ENCODE results near the gene TMEM87B.

TMEM87B gene

DNA sequence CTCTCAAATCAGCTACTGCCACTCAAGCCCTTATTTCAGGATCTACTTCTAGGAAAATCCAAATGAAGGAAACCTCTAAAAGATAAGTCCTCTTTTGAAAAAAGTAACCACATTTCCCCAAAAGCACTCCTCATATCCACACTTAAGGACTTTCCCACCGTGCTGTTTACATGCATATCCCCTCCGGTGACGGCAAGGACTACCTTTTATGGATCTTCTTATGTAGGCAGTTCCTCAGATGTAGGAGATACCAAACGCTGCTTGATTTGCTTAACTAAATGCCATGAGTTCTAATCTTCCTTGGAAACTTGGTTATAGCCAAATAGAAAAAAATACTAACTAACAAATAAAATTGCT is 6.9 kb upstream of the TMEM87B start:
- Histone ChIP-seq H3K27ac (ENCODE audit: low read length) (no peak overlapping the region), H3K9me2 (replicated peaks; ENCODE audit: insufficient read depth, low read length) (no peaks in the 10 kb centered on the region), H3K4me2 (ENCODE audit: low read depth, low read length) (no peak overlapping the region), H2AFZ (ENCODE audit: low read length) (no peak overlapping the region), H3K79me2 (ENCODE audit: low read length) (no peaks in the 10 kb centered on the region), H3K4me1 (ENCODE audit: low read length) (peaks cover 2% of the 10 kb centered on the region), H3K4me3 (ENCODE audit: low read length) (no peak overlapping the region), H3K27me3 (replicated peaks; ENCODE audit: insufficient read depth, low read length) (no peaks in the 10 kb centered on the region), H3K36me3 (replicated peaks; ENCODE audit: insufficient read depth, low read length) (no peaks in the 10 kb centered on the region), H3K9ac (ENCODE audit: low read length) (no peak overlapping the region), H3K9me3 (replicated peaks; ENCODE audit: insufficient read depth, low read length) (no peaks in the 10 kb centered on the region), H3F3A (ENCODE audit: insufficient read depth, low read length) (no peaks in the 10 kb centered on the region), H4K20me1 (ENCODE audit: insufficient read depth, low read length) (no peaks in the 10 kb centered on the region)
- no peak for TF ChIP-seq EZH2phosphoT487 (IDR thresholded peaks at IDR 0.05; ENCODE audit: low read length)
- no peak for TF ChIP-seq CTCF (IDR thresholded peaks at IDR 0.05; ENCODE audit: low read length)
- TF ChIP-seq EZH2 (optimal IDR thresholded peaks at IDR 0.05; ENCODE audit: low read depth, low read length), result no peak
- no peak for DNase-seq

GRCh38 chr2:112048887-112049286 is 6.2 kb upstream of the TMEM87B start:
- Histone ChIP-seq H3K36me3 (replicated peaks; ENCODE audit: insufficient read depth, low read length) (no peaks in the 10 kb centered on the region), H3F3A (ENCODE audit: insufficient read depth, low read length) (no peaks in the 10 kb centered on the region), H3K9me3 (replicated peaks; ENCODE audit: insufficient read depth, low read length) (no peaks in the 10 kb centered on the region), H3K27me3 (replicated peaks; ENCODE audit: insufficient read depth, low read length) (no peaks in the 10 kb centered on the region), H4K20me1 (ENCODE audit: insufficient read depth, low read length) (no peaks in the 10 kb centered on the region), H3K9ac (ENCODE audit: low read length) (no peak overlapping the region), H3K27ac (ENCODE audit: low read length) (no peak overlapping the region), H3K9me2 (replicated peaks; ENCODE audit: insufficient read depth, low read length) (no peaks in the 10 kb centered on the region), H3K4me2 (ENCODE audit: low read depth, low read length) (no peak overlapping the region), H3K4me3 (ENCODE audit: low read length) (no peak overlapping the region), H3K79me2 (ENCODE audit: low read length) (no peaks in the 10 kb centered on the region), H2AFZ (ENCODE audit: low read length) (no peak overlapping the region), H3K4me1 (ENCODE audit: low read length) (peaks cover 7% of the 10 kb centered on the region)
- TF ChIP-seq CTCF (IDR thresholded peaks at IDR 0.05; ENCODE audit: low read length) (peak; percentile 62), EZH2 (optimal IDR thresholded peaks at IDR 0.05; ENCODE audit: low read depth, low read length) (no peak), EZH2phosphoT487 (IDR thresholded peaks at IDR 0.05; ENCODE audit: low read length) (no peak)
- peak; percentile 65 for DNase-seq

GRCh38 chr2:112050316-112050715 is 4.8 kb upstream of the TMEM87B start:
- no peaks in the 10 kb centered on the region for H3K79me2 ChIP-seq (ENCODE audit: low read length)
- no peaks in the 10 kb centered on the region for H3K9me3 ChIP-seq (replicated peaks; ENCODE audit: insufficient read depth, low read length)
- H3K4me3 ChIP-seq (ENCODE audit: low read length), result no peak overlapping the region
- TF ChIP-seq EZH2phosphoT487 (IDR thresholded peaks at IDR 0.05; ENCODE audit: low read length) (no peak), EZH2 (optimal IDR thresholded peaks at IDR 0.05; ENCODE audit: low read depth, low read length) (no peak), CTCF (IDR thresholded peaks at IDR 0.05; ENCODE audit: low read length) (no peak)
- H3K27me3 ChIP-seq (replicated peaks; ENCODE audit: insufficient read depth, low read length), result no peaks in the 10 kb centered on the region
- H3F3A ChIP-seq (ENCODE audit: insufficient read depth, low read length), result no peaks in the 10 kb centered on the region
- no peak overlapping the region for H3K4me2 ChIP-seq (ENCODE audit: low read depth, low read length)
- no peaks in the 10 kb centered on the region for H3K9me2 ChIP-seq (replicated peaks; ENCODE audit: insufficient read depth, low read length)
- DNase-seq, result no peak
- H3K4me1 ChIP-seq (ENCODE audit: low read length), result peaks cover 7% of the 10 kb centered on the region
- H4K20me1 ChIP-seq (ENCODE audit: insufficient read depth, low read length), result no peaks in the 10 kb centered on the region
- H3K36me3 ChIP-seq (replicated peaks; ENCODE audit: insufficient read depth, low read length), result no peaks in the 10 kb centered on the region
- no peak overlapping the region for H3K27ac ChIP-seq (ENCODE audit: low read length)
- no peak overlapping the region for H3K9ac ChIP-seq (ENCODE audit: low read length)
- no peak overlapping the region for H2AFZ ChIP-seq (ENCODE audit: low read length)

All from MM.1S (cell line).